Osteocyte (in vitro differentiated cells): ENCODE results near the gene RBM15B. TPM values are rescaled to one million over a fixed set of nuclear protein-coding genes. Genes with fewer than 3 reads are reported as not detected.
A peak's percentile ranks its signal among the peaks of the same experiment; 100 is the strongest.
"Not testable (repeated sequence)": the region's sequence is repeated elsewhere in the genome, so short reads cannot be mapped to it uniquely, and the experiment has no call there.

ENCODE experiments used
- DNase-seq: peaks from one replicate; pipeline ENCODE4 v3.0.0; 2021; ENCODE audit warnings: mixed read lengths; ENCODE audit not compliant: unreplicated experiment; ENCODE audit errors: extremely low spot score
- H3K27ac Mint-ChIP-seq: one replicate; pipeline ENCODE4 v1.8.0; 2021; ENCODE audit warnings: mild to moderate bottlenecking, mixed read lengths; ENCODE audit not compliant: unreplicated experiment
- H3K27me3 Mint-ChIP-seq: one replicate; pipeline ENCODE4 v1.8.0; 2021; ENCODE audit warnings: mixed read lengths; ENCODE audit not compliant: unreplicated experiment
- H3K36me3 Mint-ChIP-seq: one replicate; pipeline ENCODE4 v1.8.0; 2021; ENCODE audit warnings: mixed read lengths; ENCODE audit not compliant: unreplicated experiment
- H3K4me1 Mint-ChIP-seq: one replicate; pipeline ENCODE4 v1.8.0; 2021; ENCODE audit warnings: mixed read lengths; ENCODE audit not compliant: unreplicated experiment
- H3K4me3 Mint-ChIP-seq: one replicate; pipeline ENCODE4 v1.8.0; 2021; ENCODE audit warnings: mild to moderate bottlenecking, moderate library complexity, mixed read lengths; ENCODE audit not compliant: unreplicated experiment
- H3K9me3 Mint-ChIP-seq: one replicate; pipeline ENCODE4 v1.8.0; 2021; ENCODE audit warnings: mixed read lengths; ENCODE audit not compliant: unreplicated experiment
- total RNA-seq: library from RNA; stranded (reverse); gene quantifications from 2 replicates; pipeline ENCODE4 v1.2.1, GENCODE V29; 2021
- TF ChIP-seq, protein P1 (sequence below): fragments of 200-600 bp; sonication (generic); IDR thresholded peaks from 2 replicates; pipeline ENCODE4 v1.5.0; 2021; ENCODE audit warnings: antibody characterized with exemption, mild to moderate bottlenecking, moderate library complexity

The RBM15B gene
- total RNA-seq, 1 donor from 2014 or later = 50.3 TPM

DNA sequence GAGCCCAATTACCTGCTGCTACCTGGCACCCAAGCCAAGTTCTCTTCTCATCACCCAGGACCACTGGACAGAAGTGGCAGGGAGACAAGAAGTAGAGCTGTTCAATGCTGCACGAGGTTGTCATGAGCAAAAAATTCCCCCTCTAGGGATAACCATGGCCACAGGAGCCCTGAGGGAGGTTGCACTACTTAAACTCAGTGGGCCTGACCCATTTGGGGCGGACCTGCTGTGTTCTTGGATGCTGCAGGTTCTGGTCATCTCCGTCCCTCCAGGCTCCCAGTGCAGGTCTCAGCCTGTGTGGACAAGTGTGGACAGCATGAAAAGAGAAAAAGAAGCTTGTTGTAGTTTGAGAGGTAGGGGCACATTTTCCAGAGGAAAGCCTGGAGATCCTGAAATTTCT is 32.1 kb upstream of the RBM15B start:
- no peak overlapping the region for H3K4me3 Mint-ChIP-seq
- TF ChIP-seq, protein P1, sequence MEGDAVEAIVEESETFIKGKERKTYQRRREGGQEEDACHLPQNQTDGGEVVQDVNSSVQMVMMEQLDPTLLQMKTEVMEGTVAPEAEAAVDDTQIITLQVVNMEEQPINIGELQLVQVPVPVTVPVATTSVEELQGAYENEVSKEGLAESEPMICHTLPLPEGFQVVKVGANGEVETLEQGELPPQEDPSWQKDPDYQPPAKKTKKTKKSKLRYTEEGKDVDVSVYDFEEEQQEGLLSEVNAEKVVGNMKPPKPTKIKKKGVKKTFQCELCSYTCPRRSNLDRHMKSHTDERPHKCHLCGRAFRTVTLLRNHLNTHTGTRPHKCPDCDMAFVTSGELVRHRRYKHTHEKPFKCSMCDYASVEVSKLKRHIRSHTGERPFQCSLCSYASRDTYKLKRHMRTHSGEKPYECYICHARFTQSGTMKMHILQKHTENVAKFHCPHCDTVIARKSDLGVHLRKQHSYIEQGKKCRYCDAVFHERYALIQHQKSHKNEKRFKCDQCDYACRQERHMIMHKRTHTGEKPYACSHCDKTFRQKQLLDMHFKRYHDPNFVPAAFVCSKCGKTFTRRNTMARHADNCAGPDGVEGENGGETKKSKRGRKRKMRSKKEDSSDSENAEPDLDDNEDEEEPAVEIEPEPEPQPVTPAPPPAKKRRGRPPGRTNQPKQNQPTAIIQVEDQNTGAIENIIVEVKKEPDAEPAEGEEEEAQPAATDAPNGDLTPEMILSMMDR = no peak
- H3K27me3 Mint-ChIP-seq = no peaks in the 10 kb centered on the region
- H3K4me1 Mint-ChIP-seq = no peaks in the 10 kb centered on the region
- H3K9me3 Mint-ChIP-seq = no peaks in the 10 kb centered on the region
- no peak overlapping the region for H3K27ac Mint-ChIP-seq
- DNase-seq = no peak
- no peaks in the 10 kb centered on the region for H3K36me3 Mint-ChIP-seq

DNA sequence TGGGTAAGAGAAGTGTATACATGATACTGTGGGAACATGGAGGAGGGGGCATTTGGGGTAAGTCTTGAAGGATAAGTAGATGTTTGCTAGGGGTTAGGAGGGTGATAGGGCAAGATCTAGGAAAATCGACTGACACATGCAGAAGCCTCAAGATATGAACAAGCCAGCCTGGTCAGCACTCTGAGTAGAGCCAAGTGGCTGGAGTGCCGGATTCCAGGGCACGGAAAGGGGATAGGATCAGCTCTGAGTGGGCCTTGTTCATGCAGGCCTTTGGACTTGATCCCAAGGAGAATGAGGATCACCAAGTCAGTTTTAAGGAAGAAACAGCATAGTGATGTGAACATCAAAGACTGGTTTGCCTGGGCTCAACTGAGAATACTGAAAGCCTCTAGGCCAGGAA is 30.3 kb upstream of the RBM15B start:
- no peaks in the 10 kb centered on the region for H3K36me3 Mint-ChIP-seq

DNA sequence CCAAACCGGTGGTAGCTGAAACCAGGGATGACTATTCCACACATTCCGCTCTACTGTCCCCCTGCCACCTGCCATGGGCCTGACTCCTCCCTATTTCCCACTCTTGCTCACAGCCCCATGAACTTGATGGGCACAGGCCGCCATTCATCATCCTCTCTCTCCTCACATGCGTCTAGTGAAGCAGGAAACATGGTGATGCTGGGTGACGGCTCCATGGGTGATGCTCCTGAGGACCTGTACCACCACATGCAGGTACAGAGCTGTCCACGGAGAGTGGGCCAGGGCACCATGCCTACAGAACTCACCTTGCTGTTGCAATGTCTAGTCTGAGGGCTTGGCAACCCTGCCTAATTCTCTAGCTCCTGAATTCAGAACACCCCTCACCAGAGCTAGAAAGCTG is 29.3 kb upstream of the RBM15B start:
- TF ChIP-seq, protein P1 = no peak
- Mint-ChIP-seq H3K4me1 (no peaks in the 10 kb centered on the region), H3K4me3 (no peak overlapping the region), H3K27ac (no peak overlapping the region), H3K36me3 (no peaks in the 10 kb centered on the region), H3K27me3 (peaks cover 3% of the 10 kb centered on the region), H3K9me3 (peaks cover 5% of the 10 kb centered on the region)
- no peak for DNase-seq

More for the DNA sequence above, 30.3 kb upstream of the RBM15B start:
- Mint-ChIP-seq H3K4me1 (no peaks in the 10 kb centered on the region), H3K27me3 (no peaks in the 10 kb centered on the region), H3K4me3 (no peak overlapping the region), H3K9me3 (peaks cover 5% of the 10 kb centered on the region), H3K27ac (no peak overlapping the region)
- TF ChIP-seq, protein P1 = no peak
- DNase-seq = no peak

DNA sequence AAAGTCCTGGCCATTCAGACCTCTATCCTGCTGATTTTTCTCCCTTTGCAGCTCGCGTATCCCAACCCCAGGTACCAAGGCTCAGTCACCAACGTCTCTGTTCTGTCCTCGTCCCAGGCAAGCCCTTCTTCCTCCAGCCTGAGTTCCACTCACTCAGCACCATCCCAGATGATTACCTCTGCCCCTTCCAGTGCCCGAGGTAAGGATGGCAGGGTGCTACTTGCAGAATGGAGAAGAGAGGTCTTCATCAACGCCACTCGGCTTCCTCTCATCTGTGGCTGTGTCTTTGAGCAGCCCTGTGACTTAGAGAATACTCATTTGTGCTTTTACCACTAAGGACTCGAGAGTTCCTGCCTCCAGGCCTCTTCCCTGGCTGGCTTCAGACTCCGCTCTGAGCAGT is 28.6 kb upstream of the RBM15B start:
- H3K4me3 Mint-ChIP-seq = no peak overlapping the region
- no peak overlapping the region for H3K27ac Mint-ChIP-seq
- H3K9me3 Mint-ChIP-seq = peaks cover 5% of the 10 kb centered on the region
- TF ChIP-seq, protein P1 = no peak
- H3K27me3 Mint-ChIP-seq = peaks cover 3% of the 10 kb centered on the region
- H3K4me1 Mint-ChIP-seq = no peaks in the 10 kb centered on the region
- H3K36me3 Mint-ChIP-seq = no peaks in the 10 kb centered on the region
- no peak for DNase-seq

DNA sequence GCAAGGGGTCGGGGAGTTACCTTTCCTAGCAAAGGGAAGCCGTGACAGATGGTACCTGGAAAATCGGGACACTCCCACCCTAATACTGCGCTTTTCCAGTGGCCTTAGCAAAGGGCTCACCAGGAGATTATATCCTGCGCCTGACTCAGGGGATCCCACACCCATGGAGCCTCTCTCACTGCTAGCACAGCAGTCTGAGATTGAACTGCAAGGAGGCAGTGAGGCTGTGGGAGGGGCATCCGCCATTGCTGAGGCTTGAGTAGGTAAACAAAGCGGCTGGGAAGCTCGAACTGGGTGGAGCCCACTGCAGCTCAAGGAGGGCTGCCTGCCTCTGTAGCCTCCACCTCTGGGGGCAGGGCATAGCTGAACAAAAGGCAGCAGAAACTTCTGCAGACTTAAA is 22.8 kb upstream of the RBM15B start:
- H3K27ac Mint-ChIP-seq, H3K4me1 Mint-ChIP-seq, H3K27me3 Mint-ChIP-seq, H3K36me3 Mint-ChIP-seq, DNase-seq, H3K9me3 Mint-ChIP-seq, H3K4me3 Mint-ChIP-seq: not testable (repeated sequence)

DNA sequence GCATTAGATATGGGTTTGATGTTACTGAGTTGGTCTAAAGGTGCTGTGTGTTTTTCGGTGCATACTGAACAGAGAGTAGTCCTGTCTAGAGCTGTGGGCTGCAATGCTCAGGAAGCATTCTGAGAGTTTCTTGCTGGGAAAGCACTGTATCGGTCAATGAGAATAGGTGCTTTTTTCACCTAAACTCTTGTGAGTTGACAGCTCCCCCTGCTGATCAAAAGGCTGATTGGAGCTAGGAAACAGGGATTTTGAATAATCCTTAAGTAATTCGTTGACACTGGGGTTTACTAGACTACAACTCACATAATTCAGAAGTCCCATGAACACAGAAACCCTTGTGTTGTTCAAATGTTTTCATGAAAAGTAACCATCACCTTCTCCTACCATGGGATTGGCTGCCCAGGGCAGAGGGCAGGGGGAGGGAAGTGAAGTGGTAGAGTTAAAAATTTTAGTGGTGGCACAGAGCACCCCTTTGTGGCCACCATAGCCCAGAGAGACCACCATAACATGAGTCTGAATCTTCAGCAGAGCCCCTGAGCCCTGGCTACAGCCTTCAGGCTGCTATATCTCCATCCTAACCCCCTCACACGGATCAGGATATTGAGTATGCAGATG is 19.0 kb upstream of the RBM15B start:
- TF ChIP-seq, protein P1 = peak; percentile 86
- Mint-ChIP-seq H3K27me3 (no peaks in the 10 kb centered on the region), H3K4me1 (no peaks in the 10 kb centered on the region), H3K9me3 (no peaks in the 10 kb centered on the region), H3K36me3 (no peaks in the 10 kb centered on the region), H3K27ac (no peak overlapping the region), H3K4me3 (no peak overlapping the region)
- no peak for DNase-seq
